SK-N-SH treated with all-trans-retinoic acid at 6 μM for 48 hours (cell line): ENCODE results near the gene CHEK1.

Experiments
- ATAC-seq: fragments of 200-7000 bp; cut with Tn5 transposase; 3 replicates; pipeline ENCODE4 v1.9.1; 2020; ENCODE audit warnings: mild to moderate bottlenecking, moderate library complexity
- ARNTL ChIP-seq: fragments of 450-650 bp; formaldehyde crosslinking; IDR thresholded peaks from 2 replicates; pipeline ENCODE4 v1.5.0; 2020; ENCODE audit warnings: low read depth, mild to moderate bottlenecking, moderate library complexity, borderline replicate concordance
- BACH2 ChIP-seq: fragments of 250-450 bp; sonication (Bioruptor Pico); IDR thresholded peaks from 2 replicates; pipeline ENCODE4 v1.9.0; 2021; ENCODE audit warnings: mild to moderate bottlenecking, borderline replicate concordance
- ESRRG ChIP-seq: fragments of 250-450 bp; sonication (Bioruptor Pico); IDR thresholded peaks from 2 replicates; pipeline ENCODE4 v1.6.1; 2021; ENCODE audit warnings: mild to moderate bottlenecking
- GLIS3 ChIP-seq: fragments of 250-450 bp; sonication (Bioruptor Pico); IDR thresholded peaks from 2 replicates; pipeline ENCODE4 v1.5.0; 2020; ENCODE audit warnings: mild to moderate bottlenecking, moderate library complexity
- ISL1 ChIP-seq: fragments of 250-450 bp; sonication (Bioruptor Pico); IDR thresholded peaks from 2 replicates; pipeline ENCODE4 v2.1.2; 2022; ENCODE audit warnings: mild to moderate bottlenecking, moderate library complexity
- OSR1 ChIP-seq: fragments of 250-450 bp; sonication (Bioruptor Pico); IDR thresholded peaks from 2 replicates; pipeline ENCODE4 v1.8.0; 2022; ENCODE audit warnings: moderate library complexity, mild to moderate bottlenecking, inconsistent platforms
- PATZ1 ChIP-seq: fragments of 250-450 bp; sonication (Bioruptor Pico); IDR thresholded peaks from 2 replicates; pipeline ENCODE4 v1.8.0; 2020; ENCODE audit warnings: mild to moderate bottlenecking, moderate library complexity, borderline replicate concordance
- POU6F1 ChIP-seq: fragments of 250-450 bp; sonication (Bioruptor Pico); IDR thresholded peaks from 2 replicates; pipeline ENCODE4 v1.8.0; 2021; ENCODE audit warnings: low read depth, mild to moderate bottlenecking, moderate library complexity, borderline replicate concordance
- PPARA ChIP-seq: fragments of 250-450 bp; sonication (Bioruptor Pico); IDR thresholded peaks from 2 replicates; pipeline ENCODE4 v1.5.0; 2020; ENCODE audit warnings: mild to moderate bottlenecking, borderline replicate concordance
- RARB ChIP-seq: fragments of 250-450 bp; sonication (Bioruptor Pico); IDR thresholded peaks from 2 replicates; pipeline ENCODE4 v1.8.0; 2021; ENCODE audit warnings: mild to moderate bottlenecking, moderate library complexity
- SNAI2 ChIP-seq: fragments of 250-450 bp; sonication (Bioruptor Pico); IDR thresholded peaks from 2 replicates; pipeline ENCODE4 v1.5.0; 2020; ENCODE audit warnings: mild to moderate bottlenecking, moderate library complexity
- TOX ChIP-seq: fragments of 250-450 bp; sonication (Bioruptor Pico); IDR thresholded peaks from 2 replicates; pipeline ENCODE4 v1.8.0; 2021; ENCODE audit warnings: mild to moderate bottlenecking, moderate library complexity, borderline replicate concordance
- TSHZ2 ChIP-seq: fragments of 250-450 bp; sonication (Bioruptor Pico); IDR thresholded peaks from 2 replicates; pipeline ENCODE4 v1.5.0; 2020; ENCODE audit warnings: mild to moderate bottlenecking, moderate library complexity
- ZFP30 ChIP-seq: fragments of 450-650 bp; formaldehyde crosslinking; IDR thresholded peaks from 2 replicates; pipeline ENCODE4 v1.5.0; 2022; ENCODE audit warnings: mild to moderate bottlenecking, moderate library complexity
- ZNF565 ChIP-seq: fragments of 450-650 bp; formaldehyde crosslinking; conservative IDR thresholded peaks from 2 replicates; pipeline ENCODE4 v1.5.0; 2020; ENCODE audit warnings: low read depth, mild to moderate bottlenecking, moderate library complexity
- ZNF70 ChIP-seq: fragments of 450-650 bp; formaldehyde crosslinking; IDR thresholded peaks from 2 replicates; pipeline ENCODE4 v1.5.0; 2020; ENCODE audit warnings: mild to moderate bottlenecking, moderate library complexity
- ZNF8 ChIP-seq: fragments of 450-650 bp; formaldehyde crosslinking; IDR thresholded peaks from 2 replicates; pipeline ENCODE4 v1.5.0; 2020; ENCODE audit warnings: mild to moderate bottlenecking, moderate library complexity
- TF ChIP-seq, protein P1 (sequence below): fragments of 250-450 bp; sonication (Bioruptor Pico); IDR thresholded peaks from 2 replicates; pipeline ENCODE4 v1.5.1; 2020; ENCODE audit warnings: low read depth, mild to moderate bottlenecking, moderate library complexity

The CHEK1 gene

GRCh38 chr11:125605417-125605816 lies 19.5 kb upstream of the CHEK1 start:
- ATAC-seq: no peak
- TF ChIP-seq PATZ1 (CRISPR knock-in tag) (no peak), ZNF8 (CRISPR knock-in tag) (no peak)

DNA sequence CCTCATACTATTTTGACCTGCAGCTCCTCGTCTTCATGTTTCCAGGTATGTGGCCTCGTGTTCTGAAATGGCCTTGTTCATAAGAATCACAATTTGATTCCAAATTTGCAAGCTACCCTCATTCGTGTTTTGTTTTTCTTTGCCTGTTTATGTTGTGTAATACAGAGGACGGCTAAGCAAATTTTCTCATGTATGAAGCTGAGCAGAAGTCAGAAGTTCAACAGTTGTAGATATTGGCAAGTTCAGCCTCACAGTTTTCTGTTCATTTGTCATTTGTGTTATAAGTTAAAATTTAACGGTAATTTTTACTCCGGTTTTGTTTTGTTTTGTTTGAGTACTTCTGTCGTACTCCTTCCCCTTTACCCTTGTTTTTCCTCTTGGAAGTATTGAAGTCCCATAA lies 15.4 kb upstream of the CHEK1 start:
- TF ChIP-seq OSR1 (CRISPR knock-in tag): no peak
- TF ChIP-seq, protein P1, sequence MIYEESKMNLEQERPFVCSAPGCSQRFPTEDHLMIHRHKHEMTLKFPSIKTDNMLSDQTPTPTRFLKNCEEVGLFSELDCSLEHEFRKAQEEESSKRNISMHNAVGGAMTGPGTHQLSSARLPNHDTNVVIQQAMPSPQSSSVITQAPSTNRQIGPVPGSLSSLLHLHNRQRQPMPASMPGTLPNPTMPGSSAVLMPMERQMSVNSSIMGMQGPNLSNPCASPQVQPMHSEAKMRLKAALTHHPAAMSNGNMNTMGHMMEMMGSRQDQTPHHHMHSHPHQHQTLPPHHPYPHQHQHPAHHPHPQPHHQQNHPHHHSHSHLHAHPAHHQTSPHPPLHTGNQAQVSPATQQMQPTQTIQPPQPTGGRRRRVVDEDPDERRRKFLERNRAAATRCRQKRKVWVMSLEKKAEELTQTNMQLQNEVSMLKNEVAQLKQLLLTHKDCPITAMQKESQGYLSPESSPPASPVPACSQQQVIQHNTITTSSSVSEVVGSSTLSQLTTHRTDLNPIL (CRISPR knock-in tag): no peak
- TF ChIP-seq ZFP30 (CRISPR knock-in tag): no peak
- no peak for TF ChIP-seq ESRRG
- no peak for TF ChIP-seq POU6F1
- no peak for TF ChIP-seq ARNTL (CRISPR knock-in tag)
- no peak for ATAC-seq

- no peak for TF ChIP-seq RARB (CRISPR knock-in tag)
- TF ChIP-seq ARNTL (CRISPR knock-in tag): no peak
- no peak for TF ChIP-seq ZFP30 (CRISPR knock-in tag)
- no peak for TF ChIP-seq TSHZ2 (CRISPR knock-in tag)
- TF ChIP-seq ZNF70 (CRISPR knock-in tag): no peak
- TF ChIP-seq ESRRG: no peak
- no peak for TF ChIP-seq TOX
- no peak for TF ChIP-seq ISL1 (CRISPR knock-in tag)
- TF ChIP-seq PPARA (CRISPR knock-in tag): no peak
- TF ChIP-seq GLIS3 (CRISPR knock-in tag): no peak
- TF ChIP-seq POU6F1: no peak
- TF ChIP-seq SNAI2 (CRISPR knock-in tag): no peak
- TF ChIP-seq, protein P1 (CRISPR knock-in tag): no peak
- TF ChIP-seq BACH2 (CRISPR knock-in tag): no peak
- TF ChIP-seq OSR1 (CRISPR knock-in tag): no peak
- ATAC-seq: no peak
Measured at GRCh38 chr11:125618383-125618782, 6.6 kb upstream of the CHEK1 start.

DNA sequence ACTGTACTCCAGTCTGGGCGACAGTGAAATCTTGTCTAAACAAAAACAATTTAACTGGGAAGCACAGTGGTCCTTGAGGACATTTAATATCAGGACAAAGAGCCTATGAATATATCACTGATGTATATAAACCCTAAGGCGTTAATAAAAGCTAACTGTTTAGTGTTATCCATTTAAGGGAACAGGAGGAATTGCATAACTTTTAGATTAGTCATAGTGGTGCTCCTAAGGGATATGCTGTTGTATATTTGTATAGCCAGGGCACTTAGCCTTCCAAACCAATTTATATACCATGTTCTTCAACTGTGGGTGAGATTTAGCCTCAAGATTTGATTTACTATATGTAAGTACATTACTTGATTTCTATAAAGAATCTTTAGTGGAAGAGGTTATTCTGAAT lies 3.0 kb upstream of the CHEK1 start:
- TF ChIP-seq ZNF565 (CRISPR knock-in tag): no peak
- TF ChIP-seq ZFP30 (CRISPR knock-in tag): no peak
- TF ChIP-seq ZNF70 (CRISPR knock-in tag): no peak
- TF ChIP-seq ARNTL (CRISPR knock-in tag): no peak
- TF ChIP-seq SNAI2 (CRISPR knock-in tag): no peak
- TF ChIP-seq ZNF8 (CRISPR knock-in tag): no peak
- no peak for TF ChIP-seq OSR1 (CRISPR knock-in tag)
- TF ChIP-seq RARB (CRISPR knock-in tag): no peak
- no peak for ATAC-seq
